HG03565 (cell line): ENCODE measurements around the gene CAMK1.

Experiments
- ATAC-seq: cut with Tn5 transposase; IDR thresholded peaks from one replicate; pipeline ENCODE4 v1.9.1; 2021; ENCODE audit warnings: mild to moderate bottlenecking, moderate library complexity; ENCODE audit not compliant: unreplicated experiment

CAMK1 gene

GRCh38 chr3:9743548-9743947, 26.2 kb downstream of the CAMK1 start:
- ATAC-seq, result no peak

GRCh38 chr3:9742560-9742959, 27.2 kb downstream of the CAMK1 start:
- no peak for ATAC-seq

GRCh38 chr3:9739181-9739580, 30.6 kb downstream of the CAMK1 start:
- ATAC-seq, result no peak

GRCh38 chr3:9736831-9737230, 32.9 kb downstream of the CAMK1 start:
- no peak for ATAC-seq

- no peak for ATAC-seq
These were observed 37.0 kb downstream of the CAMK1 start for GRCh38 chr3:9732740-9733115.

GRCh38 chr3:9732080-9732739, 37.5 kb downstream of the CAMK1 start:
- no peak for ATAC-seq

- peak; percentile 79 for ATAC-seq
These were observed 38.3 kb downstream of the CAMK1 start, which contains the start of gene BRPF1 for GRCh38 chr3:9731206-9732079. Gene BRPF1 (plus strand): TSS chr3:9731735. CDS start chr3:9734141, 2,406 bp downstream.

GRCh38 chr3:9730657-9731205, 39.0 kb downstream of the CAMK1 start:
- peak; percentile 14 for ATAC-seq

- no peak for ATAC-seq
These were observed 40.3 kb downstream of the CAMK1 start for GRCh38 chr3:9729419-9729818.

GRCh38 chr3:9727743-9728142, 42.0 kb downstream of the CAMK1 start:
- no peak for ATAC-seq

- no peak for ATAC-seq
These were observed 42.6 kb downstream of the CAMK1 start for GRCh38 chr3:9727041-9727595.

- ATAC-seq, result no peak
These were observed 43.8 kb downstream of the CAMK1 start for GRCh38 chr3:9725775-9726515.

- ATAC-seq, result no peak
These were observed 48.1 kb downstream of the CAMK1 start for GRCh38 chr3:9721700-9722060.

- no peak for ATAC-seq
These were observed 48.6 kb downstream of the CAMK1 start for GRCh38 chr3:9721015-9721699.

- ATAC-seq, result no peak
These were observed 51.6 kb downstream of the CAMK1 start for GRCh38 chr3:9718118-9718517.

- no peak for ATAC-seq
These were observed 52.2 kb downstream of the CAMK1 start for GRCh38 chr3:9717563-9717962.

GRCh38 chr3:9716801-9717555, 52.8 kb downstream of the CAMK1 start:
- ATAC-seq, result no peak

GRCh38 chr3:9715764-9716437, 53.8 kb downstream of the CAMK1 start:
- ATAC-seq, result no peak

- no peak for ATAC-seq
These were observed 54.6 kb downstream of the CAMK1 start for GRCh38 chr3:9715136-9715535.
